ENCODE data around the gene RGS7BP. TPM values are rescaled to one million over a fixed set of nuclear protein-coding genes. Genes with fewer than 3 reads are reported as not detected.

RGS7BP gene
- total and polyA plus RNA-seq, 2 experiments from 2014 or later, result 3.3 to 5.4 TPM

GRCh38 chr5:64619609-64620008 lies 113.8 kb downstream of the RGS7BP start (continued):
- TF ChIP-seq ZNF462 (CRISPR knock-in tag; IDR thresholded peaks at IDR 0.05) (no peak), EZH2 (IDR thresholded peaks at IDR 0.05; ENCODE audit: low read depth, unreplicated experiment) (no peak), STAT1 (IDR thresholded peaks at IDR 0.05; ENCODE audit: unreplicated experiment) (no peak), JUNB (IDR thresholded peaks at IDR 0.05; ENCODE audit: unreplicated experiment) (no peak), REST (IDR thresholded peaks at IDR 0.05; ENCODE audit: unreplicated experiment) (no peak)

GRCh38 chr5:64622991-64623390 lies 117.2 kb downstream of the RGS7BP start:
- Mint-ChIP-seq H3K4me1 (no peaks in the 10 kb centered on the region), H3K27ac (no peak overlapping the region), H3K27me3 (ENCODE audit: insufficient read depth, low read depth, poor library complexity) (peaks cover 3% of the 10 kb centered on the region), H3K36me3 (ENCODE audit: low read depth) (no peaks in the 10 kb centered on the region), H3K4me3 (no peak overlapping the region), H3K9me3 (no peaks in the 10 kb centered on the region)
- H3K36me3 ChIP-seq (ENCODE audit: insufficient read depth), result no peaks in the 10 kb centered on the region
- no peaks in the 10 kb centered on the region for H3K79me2 ChIP-seq (replicated peaks; ENCODE audit: insufficient read depth)
- no peak for DNase-seq (ENCODE audit: low spot score)
- no peak overlapping the region for H2AFZ ChIP-seq
- no peaks in the 10 kb centered on the region for H3K27me3 ChIP-seq (ENCODE audit: insufficient read depth)
- no peak overlapping the region for H3K4me3 ChIP-seq
- H4K20me1 ChIP-seq (replicated peaks; ENCODE audit: insufficient read depth), result no peaks in the 10 kb centered on the region
- H3F3A ChIP-seq (replicated peaks; ENCODE audit: low read depth), result no peaks in the 10 kb centered on the region
- ATAC-seq, result no peak
- no peaks in the 10 kb centered on the region for H3K9me2 ChIP-seq (ENCODE audit: insufficient read depth)
- H3K4me2 ChIP-seq, result no peak overlapping the region
- H3K4me1 ChIP-seq (ENCODE audit: insufficient read depth), result no peaks in the 10 kb centered on the region
- H3K27ac ChIP-seq (ENCODE audit: low read depth), result no peak overlapping the region
- TF ChIP-seq ZNF331 (CRISPR knock-in tag; IDR thresholded peaks at IDR 0.05; ENCODE audit: low read depth), result no peak
- TF ChIP-seq EZH2phosphoT487 (IDR thresholded peaks at IDR 0.05; ENCODE audit: unreplicated experiment), result no peak
- no peak for TF ChIP-seq CREB1 (CRISPR knock-in tag; IDR thresholded peaks at IDR 0.05; ENCODE audit: low read depth)
- no peak for TF ChIP-seq CTCF (conservative IDR thresholded peaks at IDR 0.05; ENCODE audit: low read depth in 2 of 2)
- TF ChIP-seq STAT1 (IDR thresholded peaks at IDR 0.05; ENCODE audit: unreplicated experiment), result no peak

Data from GM23338 (cell line).